ENCODE measurements around the gene PRCC.

PRCC gene

GRCh38 chr1:156740741-156741480 lies 26.4 kb upstream of the PRCC start, which contains the start of gene MRPL24:
Gene MRPL24, minus strand, starts transcription at chr1:156741088. Its CDS starts 2,384 bp downstream, at chr1:156738704.
- no peak for TF ChIP-seq CTCF (conservative IDR thresholded peaks at IDR 0.05; ENCODE audit: control insufficient read depth, insufficient read depth, low read depth, low read length)
- H3K4me3 ChIP-seq (ENCODE audit: control insufficient read depth, low read depth, low read length), result peak within 1 kb of the TSS; percentile 93
- peak; percentile 99 for DNase-seq (ENCODE audit: low read depth)

- H3K4me3 ChIP-seq (ENCODE audit: control insufficient read depth, low read depth, low read length), result peak overlapping the region; percentile 13
- no peak for TF ChIP-seq CTCF (conservative IDR thresholded peaks at IDR 0.05; ENCODE audit: control insufficient read depth, insufficient read depth, low read depth, low read length)
- no peak for DNase-seq (ENCODE audit: low read depth)
Observed at GRCh38 chr1:156741481-156741983, 25.8 kb upstream of the PRCC start.

GRCh38 chr1:156742017-156742416 lies 25.3 kb upstream of the PRCC start:
- no peak overlapping the region for H3K4me3 ChIP-seq (ENCODE audit: control insufficient read depth, low read depth, low read length)
- no peak for DNase-seq (ENCODE audit: low read depth)
- no peak for TF ChIP-seq CTCF (conservative IDR thresholded peaks at IDR 0.05; ENCODE audit: control insufficient read depth, insufficient read depth, low read depth, low read length)

GRCh38 chr1:156742801-156743200 lies 24.5 kb upstream of the PRCC start:
- no peak for TF ChIP-seq CTCF (conservative IDR thresholded peaks at IDR 0.05; ENCODE audit: control insufficient read depth, insufficient read depth, low read depth, low read length)
- no peak overlapping the region for H3K4me3 ChIP-seq (ENCODE audit: control insufficient read depth, low read depth, low read length)
- no peak for DNase-seq (ENCODE audit: low read depth)

GRCh38 chr1:156743367-156744302 lies 23.7 kb upstream of the PRCC start:
- no peak for TF ChIP-seq CTCF (conservative IDR thresholded peaks at IDR 0.05; ENCODE audit: control insufficient read depth, insufficient read depth, low read depth, low read length)
- no peak for DNase-seq (ENCODE audit: low read depth)
- no peak overlapping the region for H3K4me3 ChIP-seq (ENCODE audit: control insufficient read depth, low read depth, low read length)

- DNase-seq (ENCODE audit: low read depth), result no peak
- H3K4me3 ChIP-seq (ENCODE audit: control insufficient read depth, low read depth, low read length), result no peak overlapping the region
- no peak for TF ChIP-seq CTCF (conservative IDR thresholded peaks at IDR 0.05; ENCODE audit: control insufficient read depth, insufficient read depth, low read depth, low read length)
Observed at GRCh38 chr1:156744344-156744743, 23.0 kb upstream of the PRCC start.

Measured in fibroblast of mammary gland (primary cell).